PC-3 (cell line): Measurements from ENCODE around the gene EAF2.

Experiments
- EZH2phosphoT487 ChIP-seq: fragments of 300-600 bp; sonication (generic); IDR thresholded peaks from 2 replicates; pipeline ENCODE4 v1.6.1; 2018; ENCODE audit warnings: mild to moderate bottlenecking, antibody characterized with exemption, low read length, borderline replicate concordance
- TF ChIP-seq, protein P1 (sequence below): fragments of 300-600 bp; sonication (generic); conservative IDR thresholded peaks from 2 replicates; pipeline ENCODE4 v1.5.1; 2017; ENCODE audit warnings: antibody characterized with exemption, low read depth, mild to moderate bottlenecking, low read length

- TF ChIP-seq, protein P1, sequence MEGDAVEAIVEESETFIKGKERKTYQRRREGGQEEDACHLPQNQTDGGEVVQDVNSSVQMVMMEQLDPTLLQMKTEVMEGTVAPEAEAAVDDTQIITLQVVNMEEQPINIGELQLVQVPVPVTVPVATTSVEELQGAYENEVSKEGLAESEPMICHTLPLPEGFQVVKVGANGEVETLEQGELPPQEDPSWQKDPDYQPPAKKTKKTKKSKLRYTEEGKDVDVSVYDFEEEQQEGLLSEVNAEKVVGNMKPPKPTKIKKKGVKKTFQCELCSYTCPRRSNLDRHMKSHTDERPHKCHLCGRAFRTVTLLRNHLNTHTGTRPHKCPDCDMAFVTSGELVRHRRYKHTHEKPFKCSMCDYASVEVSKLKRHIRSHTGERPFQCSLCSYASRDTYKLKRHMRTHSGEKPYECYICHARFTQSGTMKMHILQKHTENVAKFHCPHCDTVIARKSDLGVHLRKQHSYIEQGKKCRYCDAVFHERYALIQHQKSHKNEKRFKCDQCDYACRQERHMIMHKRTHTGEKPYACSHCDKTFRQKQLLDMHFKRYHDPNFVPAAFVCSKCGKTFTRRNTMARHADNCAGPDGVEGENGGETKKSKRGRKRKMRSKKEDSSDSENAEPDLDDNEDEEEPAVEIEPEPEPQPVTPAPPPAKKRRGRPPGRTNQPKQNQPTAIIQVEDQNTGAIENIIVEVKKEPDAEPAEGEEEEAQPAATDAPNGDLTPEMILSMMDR, result no peak
- TF ChIP-seq EZH2phosphoT487, result no peak
Measured at GRCh38 chr3:121878411-121878810, 43.4 kb downstream of the EAF2 start.
